ENCODE data around the gene KCTD17.

The KCTD17 gene

DNA sequence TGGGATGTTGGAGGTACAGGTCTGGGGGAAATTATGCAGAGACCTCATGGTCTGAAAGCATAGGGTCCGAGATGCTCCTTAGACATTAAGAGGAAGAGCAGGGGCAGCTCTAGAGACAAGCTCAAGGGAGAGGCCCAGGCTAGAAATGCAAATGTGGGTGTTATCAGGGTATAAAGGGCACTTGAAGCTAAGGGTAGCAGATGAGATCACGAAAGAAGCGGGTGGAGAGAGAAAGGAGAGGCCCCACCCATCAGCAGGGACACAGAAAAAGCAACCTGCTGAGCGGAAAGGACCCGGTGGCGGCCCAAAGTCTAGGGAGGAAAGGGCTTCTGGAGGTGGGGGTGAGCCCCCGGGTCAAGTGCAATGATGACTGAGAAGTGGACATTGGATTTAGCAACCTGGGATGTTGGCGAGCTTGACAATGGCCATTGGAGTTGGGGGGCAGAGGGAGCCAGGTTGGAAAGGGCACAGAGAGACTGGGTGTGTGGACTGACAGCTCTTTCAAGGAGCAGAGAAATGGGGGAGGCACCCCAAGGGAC is 49.1 kb downstream of the KCTD17 start:
- Histone ChIP-seq H3K27me3 (ENCODE audit: control insufficient read depth in 1 of 2, insufficient read depth in 2 of 2, low read length in 2 of 2) (peaks cover 4 to 8% of the 10 kb centered on the region in 2 donors), H3K4me1 (ENCODE audit: control insufficient read depth in 1 of 2, insufficient read depth in 2 of 2, low read length in 2 of 2) (peaks cover 17% of the 10 kb centered on the region in 2 donors), H3K4me3 (ENCODE audit: low read depth in 1 of 2, low read length in 2 of 2) (peak overlapping the region in 1 of 2 donors; percentile 32), H3K9ac (ENCODE audit: low read depth in 1 of 2, low read length in 2 of 2) (peak overlapping the region in 1 of 2 donors; percentile 32), H3K27ac (ENCODE audit: low read depth, low read length) (no peak overlapping the region), H3K9me3 (ENCODE audit: control insufficient read depth in 1 of 2, low read length in 2 of 2) (no peaks in the 10 kb centered on the region), H3K36me3 (ENCODE audit: control insufficient read depth in 1 of 2, insufficient read depth in 2 of 2, low read length in 2 of 2) (no peaks in the 10 kb centered on the region)

DNA sequence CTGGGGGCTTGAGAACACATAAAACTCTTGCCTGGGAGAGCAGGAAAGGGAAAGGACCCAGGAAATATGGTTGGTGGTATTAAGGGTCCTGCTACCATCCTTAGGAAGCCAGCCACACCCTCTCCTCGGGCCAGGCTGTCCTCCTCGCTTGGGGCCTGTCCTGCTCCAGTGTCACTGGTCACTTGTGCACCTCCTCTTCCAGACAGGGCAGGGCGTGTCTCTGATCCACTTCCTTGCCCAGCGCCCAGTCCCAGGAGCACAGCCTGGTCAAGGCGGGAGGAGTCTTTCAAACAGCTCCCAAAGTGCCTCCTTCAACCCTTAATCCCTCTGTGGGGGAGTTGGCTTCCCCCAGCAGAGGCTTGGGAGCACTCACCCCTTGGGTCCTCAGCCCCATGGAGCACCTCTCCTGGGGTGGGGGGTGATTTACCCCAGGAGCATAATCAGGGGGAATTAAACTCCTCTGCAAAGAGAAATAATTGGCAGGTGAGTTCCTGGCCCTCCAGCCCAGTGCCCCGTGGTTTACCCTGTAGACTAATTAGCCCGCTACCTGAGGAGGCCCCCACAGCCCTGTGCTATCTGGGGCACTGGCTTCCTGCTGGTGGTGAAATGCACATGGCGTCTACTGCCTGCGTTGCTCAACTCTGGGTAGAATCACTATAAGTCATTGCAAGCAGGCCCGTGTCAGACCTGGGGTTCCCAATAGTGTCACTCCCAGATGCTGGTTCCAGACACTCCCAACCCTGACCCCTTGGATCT is 49.9 kb downstream of the KCTD17 start:
- Histone ChIP-seq H3K9ac (ENCODE audit: low read depth in 1 of 2, low read length in 2 of 2) (no peak overlapping the region), H3K36me3 (ENCODE audit: control insufficient read depth in 1 of 2, insufficient read depth in 2 of 2, low read length in 2 of 2) (no peaks in the 10 kb centered on the region), H3K27me3 (ENCODE audit: control insufficient read depth in 1 of 2, insufficient read depth in 2 of 2, low read length in 2 of 2) (peaks cover 0 to 7% of the 10 kb centered on the region in 2 donors), H3K9me3 (ENCODE audit: control insufficient read depth in 1 of 2, low read length in 2 of 2) (no peaks in the 10 kb centered on the region), H3K27ac (ENCODE audit: low read depth, low read length) (no peak overlapping the region), H3K4me1 (ENCODE audit: control insufficient read depth in 1 of 2, insufficient read depth in 2 of 2, low read length in 2 of 2) (peaks cover 17% of the 10 kb centered on the region in 2 donors), H3K4me3 (ENCODE audit: low read depth in 1 of 2, low read length in 2 of 2) (no peak overlapping the region)

- peaks cover 0 to 5% of the 10 kb centered on the region in 2 donors for H3K27me3 ChIP-seq (ENCODE audit: control insufficient read depth in 1 of 2, insufficient read depth in 2 of 2, low read length in 2 of 2)
- no peak overlapping the region for H3K27ac ChIP-seq (ENCODE audit: low read depth, low read length)
- no peak overlapping the region for H3K4me3 ChIP-seq (ENCODE audit: low read depth in 1 of 2, low read length in 2 of 2)
- peaks cover 20 to 24% of the 10 kb centered on the region in 2 donors for H3K4me1 ChIP-seq (ENCODE audit: control insufficient read depth in 1 of 2, insufficient read depth in 2 of 2, low read length in 2 of 2)
- no peaks in the 10 kb centered on the region for H3K36me3 ChIP-seq (ENCODE audit: control insufficient read depth in 1 of 2, insufficient read depth in 2 of 2, low read length in 2 of 2)
- no peak overlapping the region for H3K9ac ChIP-seq (ENCODE audit: low read depth in 1 of 2, low read length in 2 of 2)
- no peaks in the 10 kb centered on the region for H3K9me3 ChIP-seq (ENCODE audit: control insufficient read depth in 1 of 2, low read length in 2 of 2)
Observed at GRCh38 chr22:37103151-37103550, 51.6 kb downstream of the KCTD17 start.

- Histone ChIP-seq H3K9ac (ENCODE audit: low read depth in 1 of 2, low read length in 2 of 2) (no peak overlapping the region), H3K27me3 (ENCODE audit: control insufficient read depth in 1 of 2, insufficient read depth in 2 of 2, low read length in 2 of 2) (no peaks in the 10 kb centered on the region), H3K4me1 (ENCODE audit: control insufficient read depth in 1 of 2, insufficient read depth in 2 of 2, low read length in 2 of 2) (peaks cover 20 to 25% of the 10 kb centered on the region in 2 donors), H3K36me3 (ENCODE audit: control insufficient read depth in 1 of 2, insufficient read depth in 2 of 2, low read length in 2 of 2) (no peaks in the 10 kb centered on the region), H3K27ac (ENCODE audit: low read depth, low read length) (no peak overlapping the region), H3K4me3 (ENCODE audit: low read depth in 1 of 2, low read length in 2 of 2) (no peak overlapping the region), H3K9me3 (ENCODE audit: control insufficient read depth in 1 of 2, low read length in 2 of 2) (no peaks in the 10 kb centered on the region)
Observed at GRCh38 chr22:37103656-37104452, 52.3 kb downstream of the KCTD17 start.

DNA sequence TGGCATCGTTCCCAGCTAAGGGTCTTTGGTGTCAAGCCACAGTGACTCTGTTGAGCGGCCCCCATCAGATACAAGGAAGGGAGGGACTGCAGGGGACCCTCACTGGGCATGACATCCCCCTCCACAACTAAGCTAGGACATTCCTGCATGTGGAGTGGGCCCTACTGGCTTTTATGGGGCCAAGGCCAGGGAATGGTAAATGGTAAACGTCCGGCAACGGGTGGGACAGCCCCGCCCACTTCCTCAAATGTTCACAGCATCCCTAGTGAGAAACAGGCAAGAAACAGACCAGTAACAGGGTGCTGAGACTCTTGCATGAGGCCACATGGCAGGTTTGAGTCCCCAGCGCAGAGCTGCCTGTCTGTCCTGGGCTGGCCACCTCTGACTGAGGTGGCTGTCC is 53.6 kb downstream of the KCTD17 start:
- Histone ChIP-seq H3K27ac (ENCODE audit: low read depth, low read length) (no peak overlapping the region), H3K36me3 (ENCODE audit: control insufficient read depth in 1 of 2, insufficient read depth in 2 of 2, low read length in 2 of 2) (no peaks in the 10 kb centered on the region), H3K4me3 (ENCODE audit: low read depth in 1 of 2, low read length in 2 of 2) (no peak overlapping the region), H3K4me1 (ENCODE audit: control insufficient read depth in 1 of 2, insufficient read depth in 2 of 2, low read length in 2 of 2) (peaks cover 15 to 23% of the 10 kb centered on the region in 2 donors), H3K9ac (ENCODE audit: low read depth in 1 of 2, low read length in 2 of 2) (no peak overlapping the region), H3K27me3 (ENCODE audit: control insufficient read depth in 1 of 2, insufficient read depth in 2 of 2, low read length in 2 of 2) (no peaks in the 10 kb centered on the region), H3K9me3 (ENCODE audit: control insufficient read depth in 1 of 2, low read length in 2 of 2) (no peaks in the 10 kb centered on the region)

GRCh38 chr22:37105990-37106389 is 54.4 kb downstream of the KCTD17 start:
- H3K9ac ChIP-seq (ENCODE audit: low read depth in 1 of 2, low read length in 2 of 2): no peak overlapping the region
- H3K27me3 ChIP-seq (ENCODE audit: control insufficient read depth in 1 of 2, insufficient read depth in 2 of 2, low read length in 2 of 2): no peaks in the 10 kb centered on the region
- peaks cover 9 to 16% of the 10 kb centered on the region in 2 donors for H3K4me1 ChIP-seq (ENCODE audit: control insufficient read depth in 1 of 2, insufficient read depth in 2 of 2, low read length in 2 of 2)
- H3K9me3 ChIP-seq (ENCODE audit: control insufficient read depth in 1 of 2, low read length in 2 of 2): no peaks in the 10 kb centered on the region
- H3K4me3 ChIP-seq (ENCODE audit: low read depth in 1 of 2, low read length in 2 of 2): no peak overlapping the region
- no peaks in the 10 kb centered on the region for H3K36me3 ChIP-seq (ENCODE audit: control insufficient read depth in 1 of 2, insufficient read depth in 2 of 2, low read length in 2 of 2)
- no peak overlapping the region for H3K27ac ChIP-seq (ENCODE audit: low read depth, low read length)

DNA sequence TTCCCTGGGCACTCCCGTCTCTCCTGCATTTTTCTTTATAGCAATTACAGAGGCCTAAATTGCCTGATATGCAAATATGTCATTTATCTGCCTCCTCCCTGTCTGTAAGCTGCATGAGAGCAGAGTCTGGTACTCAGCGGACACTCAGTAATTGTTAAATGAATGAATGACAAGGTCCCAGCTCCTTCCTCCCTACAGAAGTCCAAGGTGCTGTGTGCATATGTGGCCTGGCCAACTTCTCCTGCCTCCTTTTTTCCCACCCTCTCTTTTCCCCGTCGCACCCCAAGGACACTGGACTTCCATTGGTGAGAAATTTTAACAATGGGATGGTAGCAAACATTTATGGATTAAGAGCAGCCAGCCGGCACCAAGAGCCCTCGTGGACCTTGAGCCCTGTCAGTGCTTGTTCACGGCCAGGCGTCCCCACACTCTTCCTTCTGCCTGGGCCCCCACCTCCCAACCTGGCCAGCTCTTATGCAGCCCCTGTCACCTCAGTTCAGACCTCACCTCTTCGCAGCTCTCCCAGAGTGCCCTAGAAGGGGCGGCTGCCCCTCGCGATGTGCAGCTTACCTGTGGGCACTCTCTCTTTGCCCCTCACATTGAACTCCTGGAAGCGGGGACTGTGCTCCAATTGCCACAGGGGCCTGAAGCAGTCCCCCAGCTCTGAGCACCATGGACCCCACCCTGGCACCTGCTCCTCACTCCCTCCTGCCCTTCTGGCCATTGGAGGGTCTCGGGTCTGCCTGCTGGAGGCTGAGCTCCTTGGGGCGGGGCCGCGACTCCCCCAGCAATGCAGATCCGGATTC is 56.5 kb downstream of the KCTD17 start:
- H3K27ac ChIP-seq (ENCODE audit: low read depth, low read length): no peak overlapping the region
- H3K36me3 ChIP-seq (ENCODE audit: control insufficient read depth in 1 of 2, insufficient read depth in 2 of 2, low read length in 2 of 2): no peaks in the 10 kb centered on the region
- no peaks in the 10 kb centered on the region for H3K9me3 ChIP-seq (ENCODE audit: control insufficient read depth in 1 of 2, low read length in 2 of 2)
- no peaks in the 10 kb centered on the region for H3K27me3 ChIP-seq (ENCODE audit: control insufficient read depth in 1 of 2, insufficient read depth in 2 of 2, low read length in 2 of 2)
- peaks cover 3 to 8% of the 10 kb centered on the region in 2 donors for H3K4me1 ChIP-seq (ENCODE audit: control insufficient read depth in 1 of 2, insufficient read depth in 2 of 2, low read length in 2 of 2)
- no peak overlapping the region for H3K4me3 ChIP-seq (ENCODE audit: low read depth in 1 of 2, low read length in 2 of 2)
- no peak overlapping the region for H3K9ac ChIP-seq (ENCODE audit: low read depth in 1 of 2, low read length in 2 of 2)

GRCh38 chr22:37109242-37109917 is 57.8 kb downstream of the KCTD17 start, which contains the start of gene TMPRSS6:
Gene TMPRSS6, minus strand, starts transcription at chr22:37109713. Its CDS starts 6,296 bp downstream, at chr22:37103417.
- no peak within 1 kb of the TSS for H3K4me3 ChIP-seq (ENCODE audit: low read depth in 1 of 2, low read length in 2 of 2)
- no peaks in the 10 kb centered on the region for H3K36me3 ChIP-seq (ENCODE audit: control insufficient read depth in 1 of 2, insufficient read depth in 2 of 2, low read length in 2 of 2)
- H3K9me3 ChIP-seq (ENCODE audit: control insufficient read depth in 1 of 2, low read length in 2 of 2): no peaks in the 10 kb centered on the region
- H3K9ac ChIP-seq (ENCODE audit: low read depth in 1 of 2, low read length in 2 of 2): no peak within 1 kb of the TSS
- no peak within 1 kb of the TSS for H3K27ac ChIP-seq (ENCODE audit: low read depth, low read length)
- H3K27me3 ChIP-seq (ENCODE audit: control insufficient read depth in 1 of 2, insufficient read depth in 2 of 2, low read length in 2 of 2): no peaks in the 10 kb centered on the region
- H3K4me1 ChIP-seq (ENCODE audit: control insufficient read depth in 1 of 2, insufficient read depth in 2 of 2, low read length in 2 of 2): peaks cover 3 to 8% of the 10 kb centered on the region in 2 donors

- no peaks in the 10 kb centered on the region for H3K27me3 ChIP-seq (ENCODE audit: control insufficient read depth in 1 of 2, insufficient read depth in 2 of 2, low read length in 2 of 2)
- H3K27ac ChIP-seq (ENCODE audit: low read depth, low read length): no peak overlapping the region
Observed at GRCh38 chr22:37111156-37111717, 59.7 kb downstream of the KCTD17 start.

More at GRCh38 chr22:37111156-37111717, 59.7 kb downstream of the KCTD17 start:
- no peaks in the 10 kb centered on the region for H3K9me3 ChIP-seq (ENCODE audit: control insufficient read depth in 1 of 2, low read length in 2 of 2)
- no peak overlapping the region for H3K9ac ChIP-seq (ENCODE audit: low read depth in 1 of 2, low read length in 2 of 2)
- peaks cover 3 to 8% of the 10 kb centered on the region in 2 donors for H3K4me1 ChIP-seq (ENCODE audit: control insufficient read depth in 1 of 2, insufficient read depth in 2 of 2, low read length in 2 of 2)
- H3K4me3 ChIP-seq (ENCODE audit: low read depth in 1 of 2, low read length in 2 of 2): no peak overlapping the region
- H3K36me3 ChIP-seq (ENCODE audit: control insufficient read depth in 1 of 2, insufficient read depth in 2 of 2, low read length in 2 of 2): no peaks in the 10 kb centered on the region
